K562 (cell line): ENCODE data around the gene SH2D7. TPM values are rescaled to one million over a fixed set of nuclear protein-coding genes. Genes with fewer than 3 reads are reported as not detected.

Source experiments
- ATAC-seq: fragments of 200-7000 bp; cut with Tn5 transposase; 3 replicates; pipeline ENCODE4 v1.9.1; 2020; ENCODE audit warnings: moderate library complexity
- BruUV-seq: library from RNA; stranded (reverse); fragments of 400-500 nt; replicated peaks from 2 replicates; lab custom pipeline; 2021; lab: Mats Ljungman, UMichigan
- CTCF ChIA-PET: fragments of 300-600 bp; formaldehyde crosslinking; extraction: SDS; loops from one replicate; lab custom pipeline; 2021; ENCODE audit warnings: low intra/inter-chr PET ratio; lab: Yijun Ruan, JAX
- POLR2A ChIA-PET: fragments of 300-600, 350-650 bp; sonication (Branson Sonifier 250); formaldehyde crosslinking; extraction: SDS; loops from one replicate; lab custom pipeline; 2021; ENCODE audit warnings: antibody characterized with exemption, inconsistent platforms; lab: Yijun Ruan, JAX
- DNase-seq, 4 experiments: peaks; one replicate each; pipeline versions ENCODE4 v3.0.0 to v3.0.0-alpha.2; 2011 to 2018; ENCODE audit warnings: low spot score in 3 of 4, mixed read lengths in 3 of 4; ENCODE audit errors: extremely low read depth in 1 of 4
- FAIRE-seq: peaks from 2 replicates; lab custom pipeline; 2011; peaks lifted over from hg19 to GRCh38; lab: Jason Lieb, UNC
- H2AFZ ChIP-seq: 2 replicates; pipeline ENCODE4 v1.6.0; 2011; ENCODE audit warnings: low read depth, low read length, control low read depth, inconsistent platforms
- H3K27ac ChIP-seq: fragments of 200-600 bp; 3 replicates; pipeline ENCODE4 v1.8.0; 2011; ENCODE audit warnings: low read depth, mild to moderate bottlenecking, control low read depth, inconsistent platforms, low read length, moderate library complexity, mixed read lengths; ENCODE audit errors: extremely low read depth
- H3K27me3 ChIP-seq, 2 experiments: fragments of 300-600 bp in 1 of 2; 2 replicates in 1 of 2; 3 replicates in 1 of 2; pipeline versions ENCODE4 v1.6.0 to v1.8.0; 2011; ENCODE audit warnings: inconsistent platforms in 2 of 2, low read length in 2 of 2, mild to moderate bottlenecking in 1 of 2, mixed read lengths in 1 of 2, moderate library complexity in 1 of 2; ENCODE audit not compliant: control insufficient read depth in 2 of 2, insufficient read depth in 2 of 2
- H3K36me3 ChIP-seq: fragments of 300-600 bp; 3 replicates; pipeline ENCODE4 v1.8.0; 2011; ENCODE audit warnings: mild to moderate bottlenecking, low read length, inconsistent platforms; ENCODE audit not compliant: control insufficient read depth, insufficient read depth
- H3K4me1 ChIP-seq, 2 experiments: fragments of 200-600 bp in 1 of 2; replicated peaks in 1 of 2; 2 replicates in 1 of 2; 3 replicates in 1 of 2; pipeline versions ENCODE4 v1.5.1 to v1.8.0; 2011; ENCODE audit warnings: inconsistent platforms in 2 of 2, low read length in 2 of 2, mild to moderate bottlenecking in 1 of 2, mixed read lengths in 1 of 2, moderate library complexity in 1 of 2; ENCODE audit not compliant: control insufficient read depth in 2 of 2, insufficient read depth in 2 of 2
- H3K4me2 ChIP-seq: 2 replicates; pipeline ENCODE4 v1.6.1; 2011; ENCODE audit warnings: low read length, control low read depth, inconsistent platforms, mixed read lengths; ENCODE audit not compliant: insufficient read depth
- H3K4me3 ChIP-seq: fragments of 200-600 bp; sonication (generic), shearing (Covaris generic); 2 replicates; pipeline ENCODE4 v1.5.1; 2016; ENCODE audit warnings: control low read depth, inconsistent platforms
- H3K79me2 ChIP-seq: fragments of 200-600 bp; 3 replicates; pipeline ENCODE4 v1.8.0; 2011; ENCODE audit warnings: low read length, inconsistent platforms; ENCODE audit not compliant: control insufficient read depth, insufficient read depth
- H3K9ac ChIP-seq, 2 experiments: 2 replicates each; pipeline versions ENCODE4 v1.6.0 to v1.6.1; 2011; ENCODE audit warnings: low read depth in 2 of 2, low read length in 2 of 2, control low read depth in 1 of 2, inconsistent platforms in 1 of 2, mild to moderate bottlenecking in 1 of 2, mixed read lengths in 1 of 2; ENCODE audit not compliant: insufficient read depth in 1 of 2
- H3K9me1 ChIP-seq: one replicate; pipeline ENCODE4 v1.6.0; 2011; ENCODE audit warnings: inconsistent platforms, mild to moderate bottlenecking, low read length, moderate library complexity; ENCODE audit not compliant: control insufficient read depth, insufficient read depth
- H3K9me3 ChIP-seq: replicated peaks from 2 replicates; pipeline ENCODE4 v1.5.1; 2011; ENCODE audit warnings: low read depth, low read length, inconsistent platforms; ENCODE audit not compliant: control insufficient read depth, insufficient read depth
- H4K20me1 ChIP-seq: replicated peaks from 2 replicates; pipeline ENCODE4 v1.6.1; 2011; ENCODE audit warnings: low read length, inconsistent platforms, mixed read lengths; ENCODE audit not compliant: control insufficient read depth, insufficient read depth
- ASH1L ChIP-seq: fragments of 450-650 bp; IDR thresholded peaks from 2 replicates; pipeline ENCODE4 v1.6.1; 2018; ENCODE audit warnings: borderline replicate concordance, mild to moderate bottlenecking, low read depth; ENCODE audit not compliant: partially characterized antibody
- FIP1L1 ChIP-seq: fragments of 200-400 bp; formaldehyde crosslinking; IDR thresholded peaks from 2 replicates; pipeline ENCODE4 v1.6.1; 2018; ENCODE audit warnings: mild to moderate bottlenecking, low read depth, low read length; ENCODE audit not compliant: poor library complexity, severe bottlenecking
- MAZ ChIP-seq, 2 experiments: fragments of 450-650 bp in 1 of 2; sonication (generic) in 1 of 2; formaldehyde crosslinking; IDR thresholded peaks in 1 of 2; conservative IDR thresholded peaks in 1 of 2; 2 replicates each; pipeline versions ENCODE4 v1.4.0 to v1.5.0; 2020; ENCODE audit warnings: mild to moderate bottlenecking in 1 of 2, missing genetic modification reagents in 1 of 2
- NFIX ChIP-seq: fragments of 250-450 bp; sonication (Bioruptor Pico); IDR thresholded peaks from 2 replicates; pipeline ENCODE4 v1.4.0; 2020; ENCODE audit warnings: low read depth, mild to moderate bottlenecking, moderate library complexity
- RBM17 ChIP-seq: fragments of 200-400 bp; formaldehyde crosslinking; IDR thresholded peaks from 2 replicates; pipeline ENCODE4 v1.6.1; 2017; ENCODE audit warnings: low read depth, mild to moderate bottlenecking, low read length, borderline replicate concordance
- THRB ChIP-seq: fragments of 450-650 bp; formaldehyde crosslinking; conservative IDR thresholded peaks from 2 replicates; pipeline ENCODE4 v1.4.0; 2022; ENCODE audit warnings: mild to moderate bottlenecking, missing genetic modification characterization
- USF2 ChIP-seq: sonication (generic); formaldehyde crosslinking; IDR thresholded peaks from 2 replicates; pipeline ENCODE4 v1.5.0; 2020; ENCODE audit warnings: missing genetic modification reagents
- ZNF311 ChIP-seq: fragments of 250-450 bp; sonication (Bioruptor Pico); IDR thresholded peaks from 2 replicates; pipeline ENCODE4 v1.4.0; 2020; ENCODE audit warnings: mild to moderate bottlenecking, moderate library complexity
- whole genome bisulfite sequencing: fragments of 100-300 bp; shearing (Covaris generic); methylation state at CpG from one replicate; pipeline ENCODE4 v1.1.6; 2016; ENCODE audit warnings: low coverage, mixed read lengths; ENCODE audit not compliant: insufficient coverage; ENCODE audit errors: missing lambda C conversion rate; 5-methylcytosine and 5-hydroxymethylcytosine counted together
- in situ Hi-C: fragments of 300-500 bp; cut with MboI; formaldehyde crosslinking; loops from 4 replicates; pipeline ENCODE4 v1.15.0; 2018; ENCODE audit warnings: inconsistent platforms, mixed read lengths
- intact Hi-C: fragments of 100-400 bp; cut with micrococcal nuclease; formaldehyde crosslinking; loops from 2 replicates; pipeline ENCODE4 v1.14.2; 2022
- polyA plus RNA-seq, 8 experiments: library from polyadenylated mRNA; depleted of rRNA in 4 of 8; stranded (reverse) in 5 of 8; unstranded in 3 of 8; fragments of >200 nt; fragmentation: Nextera tagmentation in 2 of 8; fragmentation: Illumina TruSeq in 1 of 8; extraction: Ambion mirVana in 2 of 8; extraction: Trizol in 1 of 8; gene quantifications; 2 replicates each; pipeline versions ENCODE4 v1.2.1 to v1.2.3, GENCODE V29; 2011 to 2014; ENCODE audit warnings: inconsistent platforms in 1 of 8, missing spikeins in 1 of 8
- total RNA-seq, 7 experiments: library from RNA; depleted of rRNA in 6 of 7; stranded (reverse); fragments of >200 nt in 6 of 7; fragmentation: Illumina TruSeq in 2 of 7; extraction: Trizol in 2 of 7; gene quantifications; 2 replicates each; pipeline versions ENCODE4 v1.2.1 to v1.2.3, GENCODE V29; 2011 to 2021; ENCODE audit warnings: low replicate concordance in 1 of 7
- TF ChIP-seq, protein P1 (sequence below): fragments of 450-650 bp; IDR thresholded peaks from 2 replicates; pipeline ENCODE4 v1.6.1; 2014; ENCODE audit warnings: low read depth, mild to moderate bottlenecking, moderate library complexity, borderline replicate concordance

Gene SH2D7
- total and polyA plus RNA-seq, 9 of the 15 experiments (the other 6 are each of a cell fraction or from before 2014, with no cell fraction given): not detected

- TF ChIP-seq THRB (CRISPR knock-in tag): no peak
Observed at GRCh38 chr15:78048628-78048920, 43.8 kb upstream of the SH2D7 start (continued).

GRCh38 chr15:78049691-78050440 is 42.5 kb upstream of the SH2D7 start:
- in situ Hi-C loops: no loop called here
- no peak overlapping the region for H3K4me2 ChIP-seq
- DNase-seq: no peak

More at GRCh38 chr15:78049691-78050440, 42.5 kb upstream of the SH2D7 start:
- H3K27ac ChIP-seq: no peak overlapping the region
- ATAC-seq (no peak), FAIRE-seq (no peak)
- H3K4me3 ChIP-seq: no peak overlapping the region
- H3K4me1 ChIP-seq: no peaks in the 10 kb centered on the region
- no peaks in the 10 kb centered on the region for H3K27me3 ChIP-seq
- TF ChIP-seq USF2 (CRISPR knock-in tag) (no peak), RBM17 (no peak), MAZ (CRISPR knock-in tag; conservative IDR thresholded peaks at IDR 0.05 in 1 of 2, IDR thresholded peaks at IDR 0.05 in 1 of 2) (no peak), ASH1L (no peak), NFIX (CRISPR knock-in tag) (no peak), ZNF311 (no peak), FIP1L1 (no peak)
- TF ChIP-seq, protein P1, sequence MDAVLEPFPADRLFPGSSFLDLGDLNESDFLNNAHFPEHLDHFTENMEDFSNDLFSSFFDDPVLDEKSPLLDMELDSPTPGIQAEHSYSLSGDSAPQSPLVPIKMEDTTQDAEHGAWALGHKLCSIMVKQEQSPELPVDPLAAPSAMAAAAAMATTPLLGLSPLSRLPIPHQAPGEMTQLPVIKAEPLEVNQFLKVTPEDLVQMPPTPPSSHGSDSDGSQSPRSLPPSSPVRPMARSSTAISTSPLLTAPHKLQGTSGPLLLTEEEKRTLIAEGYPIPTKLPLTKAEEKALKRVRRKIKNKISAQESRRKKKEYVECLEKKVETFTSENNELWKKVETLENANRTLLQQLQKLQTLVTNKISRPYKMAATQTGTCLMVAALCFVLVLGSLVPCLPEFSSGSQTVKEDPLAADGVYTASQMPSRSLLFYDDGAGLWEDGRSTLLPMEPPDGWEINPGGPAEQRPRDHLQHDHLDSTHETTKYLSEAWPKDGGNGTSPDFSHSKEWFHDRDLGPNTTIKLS: no peak
- no peak overlapping the region for H3K9ac ChIP-seq
- ChIA-PET POLR2A (interaction anchor here (0.6 to 1.0 kb wide), 3 partner anchors 8 to 59 kb away, joined by 3 read pairs; no protein-coding TSS in a partner anchor), CTCF (no interaction called here)
- no peaks in the 10 kb centered on the region for H3K9me1 ChIP-seq
- H3K79me2 ChIP-seq: no peaks in the 10 kb centered on the region
- intact Hi-C loops: no loop called here
- no TSS peak for BruUV-seq
- WGBS: 64% methylated on average over 5 of the region's 7 CpGs
- H2AFZ ChIP-seq: no peak overlapping the region
- H4K20me1 ChIP-seq: peaks cover 5% of the 10 kb centered on the region; the same call in 1 of the 2 replicates
- H3K9me3 ChIP-seq: no peaks in the 10 kb centered on the region
- H3K36me3 ChIP-seq: peaks cover 9% of the 10 kb centered on the region; the same call in 2 of the 3 replicates
